ENCODE data around the gene MFSD11.
"Not testable (repeated sequence)": the region's sequence is repeated elsewhere in the genome, so short reads cannot be mapped to it uniquely, and the experiment has no call there.

Gene MFSD11

DNA sequence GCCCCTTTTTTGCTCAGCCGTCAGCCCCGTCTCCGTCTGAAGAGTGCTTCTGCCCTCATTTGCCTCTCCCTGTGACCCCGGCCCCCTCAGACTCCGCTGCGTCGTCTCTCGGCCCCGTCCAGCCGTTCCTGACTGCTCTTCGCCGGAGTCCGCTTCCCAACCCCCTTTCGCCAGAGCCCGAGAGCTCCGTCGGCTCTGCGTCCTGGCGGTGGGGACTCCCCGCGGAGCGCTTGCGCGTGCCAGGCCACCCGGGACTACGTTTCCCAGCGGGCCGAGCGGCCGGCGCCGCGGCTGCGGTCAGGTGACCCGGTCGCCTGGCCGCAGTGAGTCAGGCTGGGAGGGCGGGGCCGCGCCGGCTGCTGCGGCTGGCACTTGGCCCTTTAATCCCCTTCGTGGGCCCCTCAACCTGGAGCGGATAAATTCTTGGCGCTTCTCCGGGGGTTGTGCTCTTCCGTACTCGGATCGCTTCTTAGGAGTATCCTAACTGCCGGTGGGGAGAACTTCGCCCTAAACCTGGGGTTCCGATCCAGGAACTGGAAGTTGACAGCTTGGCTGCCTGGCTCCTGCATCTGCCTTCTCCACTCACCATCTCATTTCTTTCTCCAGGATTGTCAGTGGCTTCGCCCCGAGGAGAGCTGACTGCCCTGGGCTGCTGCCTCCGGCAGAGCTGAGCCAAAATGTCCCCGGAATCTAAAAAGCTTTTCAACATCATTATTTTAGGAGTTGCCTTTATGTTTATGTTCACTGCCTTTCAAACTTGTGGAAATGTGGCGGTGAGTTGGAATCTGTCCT, at the start of gene MFSD11:
MFSD11 (plus strand) TSS at position 444 of the 792 bp plus-strand sequence; CDS start at position 678, 234 bp downstream.
- peak; percentile 96 for DNase-seq

DNA sequence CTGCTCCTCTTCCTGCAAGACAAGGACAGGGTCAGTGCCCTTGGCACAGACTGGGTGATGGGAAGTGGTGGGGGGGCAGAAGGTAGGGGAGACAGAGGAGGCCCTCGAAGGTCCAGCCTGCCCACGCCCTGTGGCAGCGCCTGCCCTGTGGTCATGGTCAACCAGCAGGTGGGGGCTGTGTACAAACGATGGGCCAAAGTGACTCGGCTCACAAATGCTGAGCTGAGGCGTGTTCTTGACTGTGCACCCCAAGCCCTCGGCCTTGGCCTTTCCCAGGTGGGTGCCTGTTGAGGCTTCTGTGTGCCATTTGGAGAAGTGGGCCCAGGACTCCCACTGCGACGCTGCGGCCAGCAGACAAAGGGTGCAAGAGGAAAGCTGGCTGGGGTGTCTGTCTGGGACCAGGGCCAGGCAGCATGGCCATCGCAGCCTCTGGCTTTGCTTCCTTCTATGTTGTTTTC, 49.7 kb upstream of the MFSD11 start:
- no peak for DNase-seq

DNA sequence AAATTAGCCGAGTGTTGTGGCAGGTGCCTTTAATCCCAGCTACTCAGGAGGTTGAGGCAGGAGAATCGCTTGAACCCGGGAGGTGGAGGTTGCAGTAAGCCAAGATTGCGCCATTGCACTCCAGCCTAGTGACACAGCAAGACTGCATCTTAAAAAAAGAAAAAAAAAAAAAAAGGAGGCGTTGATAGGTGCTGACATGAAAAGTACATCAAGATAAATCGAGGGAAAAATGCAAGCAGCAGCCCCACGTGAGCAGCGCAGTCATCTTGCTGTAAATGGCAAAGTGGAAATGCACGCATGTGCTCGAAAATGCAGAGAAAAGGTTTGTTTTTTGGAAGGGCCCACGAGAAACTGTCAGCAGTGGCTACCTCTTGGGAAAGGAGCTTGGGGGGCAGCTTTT, 48.1 kb upstream of the MFSD11 start:
- no peak for DNase-seq

DNA sequence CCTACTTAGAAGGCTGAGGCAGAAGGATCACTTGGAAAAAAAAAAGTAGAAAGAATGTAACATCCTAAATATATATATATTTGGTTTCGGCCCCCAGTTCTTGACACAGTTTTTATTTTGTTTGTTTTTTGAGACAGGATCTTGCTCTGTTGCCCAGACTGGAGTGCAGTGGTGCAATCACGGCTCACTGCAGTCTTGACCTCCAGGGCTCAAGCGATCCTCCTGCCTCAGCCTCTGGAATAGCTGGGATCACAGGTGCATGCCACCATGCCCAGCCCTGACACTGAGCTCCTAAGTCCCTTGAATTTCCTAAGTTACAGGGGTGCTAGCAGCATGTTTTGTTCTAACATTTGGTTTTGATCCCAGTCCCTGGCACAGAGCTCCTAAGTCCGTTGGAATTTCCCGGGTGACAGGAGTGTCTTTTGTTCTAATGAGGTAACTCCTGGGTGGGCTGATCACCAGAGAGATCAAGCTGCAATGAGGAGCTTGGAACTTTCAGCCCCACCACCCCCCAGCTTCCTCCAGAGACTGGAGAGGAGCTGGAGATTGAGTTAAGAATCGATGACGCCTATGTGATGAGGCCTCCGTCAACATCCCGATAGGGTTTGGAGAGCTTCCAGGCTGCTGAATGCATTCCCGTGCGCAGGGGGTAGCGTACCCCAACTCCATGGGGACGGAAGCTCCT, 47.2 kb upstream of the MFSD11 start:
- DNase-seq = no peak

DNA sequence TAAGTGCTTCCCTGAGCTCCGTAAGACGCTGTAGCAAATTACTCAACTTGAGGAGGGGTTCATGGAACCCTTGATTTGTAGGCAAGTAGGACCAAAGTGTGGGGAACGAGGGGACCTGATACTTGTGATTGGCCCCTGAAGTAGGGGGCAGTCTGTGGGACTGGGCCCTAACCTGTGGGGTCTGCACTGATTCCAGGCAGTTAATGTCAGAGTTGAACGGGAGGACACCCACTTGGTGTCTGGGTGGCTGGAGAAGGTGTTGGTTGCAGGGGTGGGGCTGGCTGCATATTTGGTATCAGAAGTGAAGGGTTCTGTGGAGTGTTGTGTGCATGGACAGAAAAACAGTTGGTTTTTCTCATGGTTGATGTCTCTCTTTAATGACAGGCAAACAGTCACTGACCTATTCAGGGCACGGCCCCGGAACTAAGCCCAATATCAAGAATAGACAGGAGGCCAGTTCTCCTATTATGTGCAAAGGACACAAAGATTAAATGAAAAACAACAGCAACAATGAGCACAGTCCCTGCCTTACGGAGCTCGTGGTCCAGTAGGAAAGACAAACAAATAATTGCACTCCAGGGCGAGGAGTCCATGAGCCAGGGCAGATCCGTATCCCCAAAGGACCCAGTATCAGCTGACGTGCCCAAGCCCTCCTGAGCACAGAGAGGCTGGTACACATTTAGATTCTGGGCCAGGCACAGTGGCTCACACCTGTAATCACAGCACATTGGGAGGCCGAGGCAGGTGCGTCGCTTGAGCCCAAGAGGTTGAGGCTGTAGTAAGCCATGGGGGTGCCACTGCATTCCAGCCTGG, 46.3 kb upstream of the MFSD11 start:
- DNase-seq = no peak

DNA sequence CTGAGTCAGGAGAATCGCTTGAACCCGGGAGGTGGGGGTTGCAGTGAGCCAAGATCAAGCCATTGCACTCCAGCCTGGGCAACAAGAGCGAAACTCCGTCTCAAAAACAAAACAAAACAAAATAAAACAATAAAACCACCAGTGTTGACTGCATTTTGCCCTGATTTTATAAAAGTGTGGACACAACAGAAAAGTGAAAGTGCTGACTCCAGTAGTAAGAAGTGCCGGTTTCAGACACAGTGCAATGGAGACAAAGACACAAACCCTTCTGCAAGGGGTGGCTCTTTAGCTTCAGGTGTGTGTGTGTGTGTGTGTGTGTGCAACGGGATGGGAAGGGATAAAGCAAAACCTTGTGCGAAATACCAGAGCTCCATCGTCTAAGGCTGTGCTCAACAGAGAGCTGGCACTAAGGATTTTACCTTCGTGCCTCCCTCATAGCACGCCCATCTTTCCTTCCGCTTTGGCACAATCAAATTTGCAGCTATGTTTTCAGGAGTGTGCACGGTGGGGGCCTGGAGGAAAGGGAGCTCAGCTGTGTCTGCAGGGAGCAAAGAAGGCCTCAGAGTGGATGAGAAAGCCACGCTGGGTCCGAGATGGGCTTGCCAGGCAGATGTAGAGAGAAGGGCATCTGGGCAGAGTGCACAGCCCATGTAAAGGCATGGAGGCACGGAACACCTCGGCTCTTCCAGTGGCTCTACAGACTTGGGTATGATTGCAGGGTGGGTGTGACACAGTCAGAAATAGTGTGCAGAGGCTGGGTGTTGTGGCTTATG, 42.7 kb upstream of the MFSD11 start:
- no peak for DNase-seq

DNA sequence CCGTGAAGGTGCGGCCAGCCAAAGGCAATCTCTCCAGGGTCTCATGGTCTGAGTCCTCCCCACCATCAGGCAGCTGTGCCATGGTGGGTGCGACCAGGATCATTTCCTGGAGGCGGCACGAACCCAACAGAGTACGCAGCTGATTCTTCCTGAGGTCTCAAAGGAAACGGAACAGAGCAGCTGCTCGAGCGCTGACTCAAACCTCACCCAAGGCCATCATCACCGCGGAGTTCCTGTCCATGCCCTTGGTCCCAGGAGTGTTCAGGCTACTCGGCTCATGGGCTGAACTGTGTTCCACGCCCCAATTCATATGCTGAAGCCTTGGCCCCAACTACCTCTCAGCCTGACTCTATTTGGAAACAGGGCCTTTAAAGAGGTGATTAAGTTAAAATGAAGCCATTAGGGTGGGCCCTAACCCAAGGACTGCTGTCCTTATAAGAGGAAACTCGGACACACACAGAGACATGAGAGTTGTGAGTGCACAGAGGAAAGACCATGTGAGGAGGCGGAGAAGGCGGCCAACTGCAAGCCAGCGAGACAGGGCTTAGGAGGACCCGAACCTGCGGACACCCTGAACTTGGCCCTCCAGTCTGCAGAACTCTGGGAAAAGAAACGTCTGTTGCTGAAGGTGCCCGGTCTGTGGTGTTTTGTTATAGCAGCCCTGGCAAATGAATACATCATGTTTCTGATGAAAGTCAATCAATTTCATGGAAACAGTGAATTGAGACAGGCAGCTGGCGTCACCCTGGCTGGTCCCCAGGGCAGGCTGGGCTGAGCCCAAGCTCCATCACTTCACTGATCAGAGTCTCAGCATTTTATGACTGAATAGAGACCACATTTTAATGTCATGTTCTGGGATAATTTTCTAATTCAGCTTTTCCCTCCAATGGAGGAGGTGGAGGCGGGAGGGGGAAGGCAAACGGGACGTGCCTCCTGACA, 40.9 kb upstream of the MFSD11 start:
- no peak for DNase-seq

DNA sequence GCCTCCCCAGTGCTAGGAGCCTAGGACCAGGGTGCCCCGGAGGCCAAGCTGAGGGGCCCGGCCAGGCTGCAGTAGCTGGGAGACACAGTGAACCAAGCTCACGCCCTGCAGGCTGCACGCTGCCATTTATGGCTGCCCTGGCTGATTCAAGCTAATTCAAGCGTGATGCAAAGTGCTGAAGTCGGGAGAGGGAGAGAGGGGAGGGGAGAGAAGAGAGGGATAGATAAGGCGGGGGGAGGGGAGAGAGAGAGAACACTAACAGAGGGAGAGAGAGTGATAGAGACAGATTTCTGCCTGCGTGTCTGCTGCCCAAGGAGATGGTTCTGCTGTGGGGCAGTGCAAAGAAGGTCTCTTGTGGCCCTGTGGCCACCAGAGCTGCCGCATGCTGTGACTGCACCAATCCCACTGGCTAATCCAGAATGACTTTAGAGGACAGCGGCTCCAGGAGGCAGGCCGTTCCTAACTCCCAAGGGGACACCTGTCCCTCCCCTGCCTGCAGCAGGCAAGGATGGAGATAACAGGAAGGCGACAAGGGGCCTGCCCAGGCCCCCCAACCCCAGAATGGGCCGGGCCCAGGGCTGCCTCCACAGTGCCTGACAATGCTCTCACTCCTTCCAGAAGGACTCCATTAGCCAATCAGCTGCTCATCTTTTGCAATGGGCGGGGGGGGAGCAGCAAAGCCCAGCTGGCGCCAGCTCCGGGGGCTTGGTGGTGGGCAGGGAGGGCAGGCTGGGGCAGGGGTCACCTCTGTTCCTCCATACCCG, 40.0 kb upstream of the MFSD11 start:
- peak; percentile 80 for DNase-seq

DNA sequence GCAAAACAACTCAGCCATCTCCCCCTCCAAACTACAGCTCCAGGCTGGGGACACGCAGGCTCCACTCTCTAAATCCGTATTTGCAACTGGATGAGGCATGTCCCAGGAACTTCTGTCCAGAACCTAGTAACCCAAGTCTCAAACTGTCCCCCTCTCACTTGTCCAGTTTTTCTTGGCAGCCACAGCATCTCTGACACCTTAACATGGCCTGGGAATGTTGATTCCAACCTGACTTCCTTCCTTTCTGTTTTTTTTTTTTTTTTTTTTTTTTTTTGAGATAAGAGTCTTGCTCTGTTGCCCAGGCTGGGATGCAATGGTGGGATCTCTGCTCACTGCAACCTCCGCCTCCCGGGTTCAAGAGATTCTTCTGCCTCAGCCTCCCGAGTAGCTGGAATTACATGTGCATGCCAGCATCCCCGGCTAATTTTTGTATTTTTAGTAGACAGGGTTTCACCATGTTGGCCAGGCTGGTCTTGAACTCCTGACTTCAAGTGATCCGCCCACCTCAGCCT, 39.4 kb upstream of the MFSD11 start:
- DNase-seq = not testable (repeated sequence)

DNA sequence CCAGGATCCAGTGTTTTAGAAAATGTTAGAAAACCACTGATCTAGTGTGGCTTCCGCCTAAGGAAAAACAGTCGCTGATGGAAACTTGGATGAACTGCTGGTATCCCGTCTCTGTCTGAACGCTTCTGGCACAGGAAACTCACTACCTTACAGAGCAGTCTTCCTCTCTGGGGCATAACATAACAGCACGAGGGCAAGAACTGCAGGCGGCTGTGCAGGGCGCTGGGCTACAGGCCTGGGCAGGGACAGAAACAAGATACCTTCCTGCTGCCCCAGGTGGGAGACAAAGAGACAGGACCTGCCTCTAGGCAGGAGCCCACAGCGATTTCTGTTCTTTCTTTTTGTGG, 37.7 kb upstream of the MFSD11 start:
- DNase-seq = peak; percentile 93

DNA sequence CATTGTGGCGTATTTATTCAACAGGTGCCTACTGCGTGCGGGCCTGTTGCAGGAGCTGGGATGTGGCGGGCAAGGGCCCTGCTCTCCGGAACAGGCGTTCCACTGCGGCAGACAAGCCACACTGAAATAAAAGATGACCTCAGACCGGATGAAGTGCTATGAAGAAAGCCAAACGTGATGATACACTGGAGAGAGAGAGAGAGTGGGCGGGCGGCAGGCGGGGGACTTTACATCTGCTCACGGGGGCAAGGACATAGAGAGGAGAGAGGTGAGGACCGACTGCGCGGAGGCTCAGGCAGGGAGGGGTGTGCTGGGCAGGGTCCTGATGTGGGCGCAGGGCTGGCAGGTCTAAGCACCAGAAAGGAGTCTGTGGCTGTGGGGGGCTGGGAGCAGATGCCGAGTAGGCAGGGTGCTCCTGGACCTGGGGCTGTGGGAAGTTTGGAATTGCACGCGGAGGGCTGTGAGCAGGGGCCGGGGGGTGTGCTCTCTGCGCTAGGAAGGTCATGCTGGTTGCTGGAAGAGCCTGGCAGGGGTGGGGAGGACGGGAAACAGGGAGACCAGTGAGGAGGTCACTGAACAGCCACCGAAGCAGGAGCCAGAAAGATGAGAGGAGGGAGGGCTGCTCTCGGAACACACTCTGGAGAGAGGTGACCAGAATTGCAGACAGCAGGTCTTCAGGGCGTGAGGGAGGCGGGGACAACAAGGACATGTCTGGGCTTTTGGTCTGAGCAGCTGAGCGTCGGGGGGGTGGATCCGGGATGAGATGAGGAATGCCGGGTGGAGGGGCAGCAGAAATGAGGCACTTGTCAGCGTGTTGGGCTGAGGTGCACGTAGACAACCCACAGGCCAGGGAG, 37.1 kb upstream of the MFSD11 start:
- DNase-seq = peak; percentile 92

DNA sequence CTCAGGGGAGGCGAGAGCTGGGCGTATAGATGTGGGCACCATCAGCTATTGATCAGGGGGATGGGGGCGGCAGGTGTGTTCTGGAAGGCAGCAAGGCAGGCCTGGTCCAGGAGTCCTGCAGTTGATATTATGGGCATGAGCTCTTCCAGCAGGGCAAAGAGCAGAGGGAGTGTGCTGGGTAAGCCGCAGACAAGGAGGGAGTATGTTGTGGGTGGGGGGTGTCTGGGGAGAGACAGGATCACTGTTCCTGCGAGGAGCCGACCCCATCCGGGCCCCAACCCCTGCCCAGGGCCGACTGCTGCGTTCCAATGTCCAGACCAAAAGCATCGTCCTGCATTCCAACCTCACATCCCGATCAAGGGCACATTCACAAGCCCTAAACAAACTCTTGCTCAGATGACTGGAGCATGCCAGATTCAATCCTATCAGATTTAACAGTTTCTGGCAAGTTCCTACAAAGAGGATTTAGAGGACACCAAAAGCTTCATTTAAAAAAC, 36.4 kb upstream of the MFSD11 start:
- DNase-seq = no peak

DNA sequence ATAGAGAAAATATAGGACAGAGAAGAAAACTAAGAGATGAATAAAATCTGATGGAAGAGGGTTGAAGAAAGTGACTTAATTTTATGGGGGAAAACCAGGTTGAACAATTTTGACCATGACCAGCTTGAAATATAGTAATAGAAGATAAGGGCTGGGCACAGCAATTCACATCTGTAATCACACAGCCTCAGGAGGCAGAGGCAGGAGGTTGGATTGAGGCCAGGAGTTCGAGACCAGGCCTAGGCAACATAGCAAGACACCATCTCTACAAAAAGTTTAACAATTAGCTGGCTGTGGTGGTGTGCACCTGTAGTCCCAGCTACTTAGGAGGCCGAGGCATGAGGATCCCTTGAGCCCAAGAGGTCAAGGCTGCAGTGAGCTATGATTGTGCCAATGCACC, 35.8 kb upstream of the MFSD11 start:
- no peak for DNase-seq

DNA sequence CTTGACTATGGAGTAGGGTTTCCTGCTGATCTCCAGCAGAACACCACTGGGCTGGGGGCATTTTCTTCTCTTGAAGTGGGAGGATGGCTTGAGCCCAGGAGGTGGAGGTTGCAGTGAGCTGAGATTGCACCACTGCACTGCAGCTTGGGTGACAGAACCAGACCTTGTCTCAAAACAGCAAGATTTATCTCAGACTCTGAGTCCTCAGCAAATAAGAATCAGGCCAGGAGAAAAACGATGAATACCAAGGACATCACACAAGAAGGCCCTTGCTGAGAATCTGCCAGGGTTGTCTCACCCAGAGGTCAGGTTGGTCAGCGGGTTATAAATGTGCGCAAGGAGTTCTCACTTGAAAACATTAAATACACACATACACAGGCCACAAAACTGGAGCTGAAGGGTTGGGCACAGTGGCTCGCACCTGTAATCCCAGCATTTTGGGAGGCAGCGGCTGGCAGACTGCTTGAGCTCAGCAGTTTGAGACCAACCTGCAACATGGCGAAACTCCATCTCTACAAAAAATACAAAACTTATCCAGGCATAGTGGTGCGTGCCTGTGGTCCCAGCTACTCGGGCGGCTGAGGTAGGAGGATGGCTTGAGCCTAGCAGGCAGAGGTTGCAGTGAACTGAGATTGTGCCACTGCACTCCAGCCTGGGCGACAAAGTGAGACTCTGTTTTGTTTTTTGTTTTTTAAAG, 34.8 kb upstream of the MFSD11 start:
- no peak for DNase-seq

DNA sequence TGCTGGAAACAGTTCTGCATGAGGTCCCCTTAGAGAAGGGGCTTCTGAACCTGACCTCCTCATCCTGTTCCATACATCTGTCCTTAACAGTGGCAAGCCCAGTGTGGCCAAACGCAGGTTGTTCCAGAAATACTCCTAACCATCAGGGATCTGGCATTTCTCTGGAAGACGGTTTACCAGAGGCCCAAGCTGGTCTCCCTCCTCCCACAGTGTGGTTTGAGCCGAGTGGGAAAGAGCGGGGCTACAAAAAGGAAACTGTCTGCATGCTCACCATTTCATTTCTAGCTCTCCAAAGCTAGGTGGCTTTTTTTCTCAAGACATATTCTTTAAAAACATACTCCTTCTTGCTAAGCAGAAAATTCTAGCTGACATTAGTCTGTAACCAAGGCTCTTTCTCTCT, 33.1 kb upstream of the MFSD11 start:
- DNase-seq = no peak

DNA sequence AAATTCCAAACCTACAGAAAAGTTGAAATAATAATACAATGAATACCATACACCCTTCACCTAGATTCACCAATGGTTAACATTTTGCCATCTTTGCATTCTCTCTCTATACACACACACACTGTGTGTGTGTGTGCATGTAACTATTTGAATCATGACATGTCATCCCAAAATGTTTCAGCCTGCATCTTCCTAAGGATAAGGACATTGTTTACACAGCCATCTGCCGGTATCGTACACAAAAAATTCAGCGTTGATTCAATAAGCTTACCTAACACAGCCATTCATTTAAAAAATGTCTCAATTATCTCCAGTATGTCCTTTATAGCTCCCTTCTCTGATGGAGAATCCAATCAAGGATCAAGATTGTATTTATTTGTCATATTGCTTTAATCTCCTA, 31.1 kb upstream of the MFSD11 start:
- DNase-seq = peak; percentile 32

DNA sequence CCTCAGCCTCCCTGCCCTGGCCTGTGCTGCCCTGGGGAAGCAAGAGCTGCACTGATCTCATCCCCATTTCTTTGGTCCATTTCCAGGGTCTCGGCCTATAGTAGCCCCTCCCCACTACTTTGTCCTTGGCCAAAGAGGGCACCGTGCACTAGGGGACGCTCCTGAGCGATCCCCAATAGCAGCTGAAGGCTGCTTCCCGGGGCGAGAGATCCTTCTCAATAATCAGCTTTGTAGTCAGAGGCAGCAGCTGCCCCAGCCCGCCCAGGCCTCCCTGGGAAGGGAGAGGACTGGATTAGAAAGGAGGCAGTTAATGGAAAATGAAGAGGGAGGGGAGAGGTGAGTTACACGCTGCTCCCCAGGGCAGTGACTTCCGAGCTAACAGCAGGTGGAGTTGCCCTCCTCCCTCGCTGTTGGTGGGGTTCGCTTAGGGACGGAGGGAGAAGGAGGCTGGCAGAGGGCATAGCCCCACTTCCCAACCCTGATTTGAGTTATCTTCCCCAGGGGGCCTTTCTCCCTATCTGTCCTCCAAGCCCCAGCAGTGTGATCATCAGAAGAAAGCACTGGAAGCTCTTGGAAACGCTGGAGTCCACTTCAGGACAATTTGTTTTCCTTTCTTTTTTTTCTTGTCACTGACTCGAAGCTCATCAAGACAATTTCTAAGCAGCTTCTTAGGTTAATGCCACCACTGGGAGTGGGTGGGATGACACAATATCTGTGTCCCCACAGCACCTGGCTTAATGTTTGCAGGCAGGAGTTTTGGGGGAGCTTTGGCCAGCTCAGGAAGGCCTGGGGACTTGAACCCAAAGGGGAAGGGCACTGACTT, 29.7 kb upstream of the MFSD11 start:
- DNase-seq = peak; percentile 79
